Mesothelial cell of epicardium (in vitro differentiated cells): ENCODE results near the gene MSRB3. TPM values are rescaled to one million over a fixed set of nuclear protein-coding genes. Genes with fewer than 3 reads are reported as not detected.

ENCODE experiments used
- DNase-seq, 2 experiments: peaks; one replicate each; pipeline ENCODE4 v3.0.0; 2021; ENCODE audit warnings: low spot score in 2 of 2; ENCODE audit not compliant: unreplicated experiment in 2 of 2
- H3K27ac Mint-ChIP-seq: 2 replicates; pipeline ENCODE4 v1.8.0; 2021; ENCODE audit warnings: mixed read lengths
- H3K27me3 Mint-ChIP-seq: 2 replicates; pipeline ENCODE4 v1.8.0; 2021; ENCODE audit warnings: low read depth, mixed read lengths
- H3K36me3 Mint-ChIP-seq: 2 replicates; pipeline ENCODE4 v1.8.0; 2021; ENCODE audit warnings: mixed read lengths
- H3K4me1 Mint-ChIP-seq: 2 replicates; pipeline ENCODE4 v1.8.0; 2021; ENCODE audit warnings: mixed read lengths
- H3K4me3 Mint-ChIP-seq: 2 replicates; pipeline ENCODE4 v1.8.0; 2021; ENCODE audit warnings: mild to moderate bottlenecking, moderate library complexity, mixed read lengths
- H3K9me3 Mint-ChIP-seq: 2 replicates; pipeline ENCODE4 v1.8.0; 2021; ENCODE audit warnings: mixed read lengths
- CTCF ChIP-seq: fragments of 200-600 bp; sonication (generic); IDR thresholded peaks from one replicate; pipeline ENCODE4 v1.5.0; 2021; ENCODE audit warnings: antibody characterized with exemption; ENCODE audit not compliant: unreplicated experiment
- total RNA-seq: library from RNA; stranded (reverse); gene quantifications from 3 replicates; pipeline ENCODE4 v1.2.1, GENCODE V29; 2021

MSRB3 gene
- total RNA-seq, 1 donor from 2014 or later = 20.4 TPM

GRCh38 chr12:65495233-65495632 is 216.8 kb downstream of the MSRB3 start:
- no peak overlapping the region for H3K4me3 Mint-ChIP-seq

GRCh38 chr12:65496617-65497016 is 218.1 kb downstream of the MSRB3 start:
- DNase-seq = no peak
- H3K27me3 Mint-ChIP-seq = no peaks in the 10 kb centered on the region
- H3K27ac Mint-ChIP-seq = no peak overlapping the region
- H3K9me3 Mint-ChIP-seq = peaks cover 7% of the 10 kb centered on the region
- no peak overlapping the region for H3K4me3 Mint-ChIP-seq
- no peak for TF ChIP-seq CTCF
- H3K36me3 Mint-ChIP-seq = no peaks in the 10 kb centered on the region
- H3K4me1 Mint-ChIP-seq = peaks cover 89% of the 10 kb centered on the region

More at GRCh38 chr12:65495233-65495632, 216.8 kb downstream of the MSRB3 start:
- Mint-ChIP-seq H3K27ac (peak overlapping the region; percentile 70), H3K4me1 (peaks cover 79% of the 10 kb centered on the region), H3K36me3 (no peaks in the 10 kb centered on the region), H3K9me3 (peaks cover 9% of the 10 kb centered on the region), H3K27me3 (no peaks in the 10 kb centered on the region)
- no peak for TF ChIP-seq CTCF
- DNase-seq = no peak

- H3K4me3 Mint-ChIP-seq = no peak overlapping the region
- no peaks in the 10 kb centered on the region for H3K27me3 Mint-ChIP-seq
- H3K4me1 Mint-ChIP-seq = peaks cover 92% of the 10 kb centered on the region
- no peaks in the 10 kb centered on the region for H3K36me3 Mint-ChIP-seq
- no peak for TF ChIP-seq CTCF
- no peaks in the 10 kb centered on the region for H3K9me3 Mint-ChIP-seq
- H3K27ac Mint-ChIP-seq = peak overlapping the region; percentile 28
- DNase-seq = no peak
Observed at GRCh38 chr12:65497660-65498059, 219.2 kb downstream of the MSRB3 start.

- H3K27me3 Mint-ChIP-seq = no peaks in the 10 kb centered on the region
- H3K27ac Mint-ChIP-seq = peak overlapping the region; percentile 81
- peaks cover 81% of the 10 kb centered on the region for H3K4me1 Mint-ChIP-seq
- no peak overlapping the region for H3K4me3 Mint-ChIP-seq
- H3K36me3 Mint-ChIP-seq = no peaks in the 10 kb centered on the region
- H3K9me3 Mint-ChIP-seq = no peaks in the 10 kb centered on the region
- DNase-seq = no peak
- TF ChIP-seq CTCF = no peak
Observed at GRCh38 chr12:65499167-65499566, 220.7 kb downstream of the MSRB3 start.

- no peak for TF ChIP-seq CTCF
- DNase-seq = no peak
- Mint-ChIP-seq H3K27ac (peak overlapping the region; percentile 81), H3K4me3 (no peak overlapping the region), H3K27me3 (no peaks in the 10 kb centered on the region), H3K4me1 (peaks cover 78% of the 10 kb centered on the region), H3K36me3 (no peaks in the 10 kb centered on the region), H3K9me3 (no peaks in the 10 kb centered on the region)
Observed at GRCh38 chr12:65500091-65500900, 221.8 kb downstream of the MSRB3 start.
